Stomach (tissue), 9 donors: Measurements from ENCODE around the gene COL23A1. TPM values are rescaled to one million over a fixed set of nuclear protein-coding genes. Genes with fewer than 3 reads are reported as not detected.

Experiments used
- DNase-seq, 2 donors: peaks; one replicate each; pipeline versions ENCODE4 v3.0.0 to v3.0.0-alpha.2; 2013 to 2019
- H3K27ac ChIP-seq, 5 donors: fragments of 200-600 bp in 4 of 5; sonication (generic) in 4 of 5; one replicate each; pipeline ENCODE4 v1.5.1; 2013 to 2019; ENCODE audit warnings: mild to moderate bottlenecking in 1 of 5, moderate library complexity in 1 of 5
- H3K27me3 ChIP-seq, 3 donors: fragments of 200-600 bp; sonication (generic); one replicate each; pipeline ENCODE4 v1.5.1; 2017 to 2019; ENCODE audit warnings: mixed run types in 1 of 3
- H3K36me3 ChIP-seq, 4 donors: fragments of 200-600 bp; sonication (generic); 1 replicate in 3 of 4; 2 replicates in 1 of 4; pipeline ENCODE4 v1.5.1; 2016 to 2019
- H3K4me1 ChIP-seq, 4 donors: fragments of 200-600 bp; sonication (generic); one replicate each; pipeline ENCODE4 v1.5.1; 2016 to 2019
- H3K4me3 ChIP-seq, 4 donors: fragments of 200-600 bp; sonication (generic) in 3 of 4; one replicate each; pipeline ENCODE4 v1.5.1; 2016 to 2019; ENCODE audit warnings: mild to moderate bottlenecking in 1 of 4
- H3K9me3 ChIP-seq, 4 donors: fragments of 200-600 bp; sonication (generic); one replicate each; pipeline ENCODE4 v1.5.1; 2016 to 2019
- CTCF ChIP-seq, 7 experiments: fragments of 450-650 bp in 4 of 7; fragments of 200-600 bp in 3 of 7; sonication (generic) in 3 of 7; IDR thresholded peaks; one replicate each; pipeline ENCODE4 v1.5.1; 2016 to 2019; ENCODE audit warnings: antibody characterized with exemption in 7 of 7, control low read depth in 2 of 7, mild to moderate bottlenecking in 1 of 7
- EP300 ChIP-seq: sonication (generic); formaldehyde crosslinking; IDR thresholded peaks from one replicate; pipeline ENCODE4 v1.6.1; 2017; ENCODE audit warnings: antibody characterized with exemption
- POLR2A ChIP-seq, 4 donors: fragments of 450-650 bp; IDR thresholded peaks; one replicate each; pipeline ENCODE4 v1.6.1; 2016; ENCODE audit warnings: antibody characterized with exemption in 4 of 4, control low read depth in 2 of 4, mild to moderate bottlenecking in 1 of 4, moderate library complexity in 1 of 4
- POLR2AphosphoS5 ChIP-seq, 3 donors: sonication (generic); formaldehyde crosslinking; IDR thresholded peaks; one replicate each; pipeline ENCODE4 v1.6.1; 2016; ENCODE audit warnings: antibody characterized with exemption in 3 of 3
- WGBS, 5 donors: extraction: QIAGEN DNeasy Blood & Tissue Kit in 3 of 5; methylation state at CpG; one replicate each; pipeline versions ENCODE4 v1.1.5 to v1.1.7; 2013 to 2018; 5-methylcytosine and 5-hydroxymethylcytosine counted together
- intact Hi-C: fragments of 100-400 bp; cut with DNase I; formaldehyde crosslinking; loops from one replicate; pipeline ENCODE4 v1.15.1; 2023; ENCODE audit warnings: low total_unique reads
- polyA plus RNA-seq, 3 donors: library from polyadenylated mRNA; stranded (reverse); fragments of 200-250 nt; gene quantifications; one replicate each; pipeline ENCODE4 v1.2.3, GENCODE V29; 2013
- total RNA-seq, 5 donors: library from RNA; depleted of rRNA; stranded (reverse); fragments of >200 nt; gene quantifications; one replicate each; pipeline versions ENCODE4 v1.1.0 to v1.2.3, GENCODE V29; 2014 to 2016
- donor health status: healthy with polysubstance abuse.
- donor health status: Bipolar disorder and iron deficiency.
- donor health status: healthy.

Gene COL23A1
- total and polyA plus RNA-seq, 8 donors, result under 0.01 to 7.0 (median 1.4) TPM

DNA sequence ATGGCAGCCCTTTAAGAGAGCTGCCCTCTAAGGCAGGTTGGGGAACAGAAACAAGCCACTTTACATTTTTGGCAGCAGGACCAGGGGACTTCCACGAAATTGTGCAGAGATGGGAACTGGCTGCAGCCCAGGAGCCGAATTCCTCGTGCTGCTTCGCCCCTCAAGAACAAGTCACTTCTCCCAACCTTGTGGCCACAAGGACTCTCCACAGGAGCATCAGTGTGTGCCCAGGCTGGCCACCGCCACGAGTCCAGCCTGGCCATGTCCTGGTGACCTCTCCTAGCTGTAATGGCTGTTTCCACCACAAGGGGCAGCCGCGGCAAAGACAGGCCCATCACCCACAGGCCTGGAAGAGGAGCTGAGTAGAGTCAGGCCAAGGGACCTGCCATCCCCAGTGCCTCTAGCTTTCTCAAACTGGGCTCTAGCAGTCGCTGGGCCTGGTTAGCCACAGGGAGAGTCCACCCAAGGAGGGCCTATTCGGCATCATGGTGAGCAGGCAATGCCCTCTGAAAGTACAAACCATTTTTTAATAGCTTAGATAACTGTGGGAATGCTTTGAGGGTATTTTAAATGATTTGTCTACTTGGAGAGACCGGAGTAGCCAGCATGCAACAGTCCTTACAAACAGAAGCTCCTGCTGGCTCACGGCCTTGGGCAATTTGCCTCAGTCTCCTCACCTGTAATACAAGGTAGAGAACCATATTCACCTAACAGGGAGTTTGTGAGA lies 129.0 kb downstream of the COL23A1 start:
- Histone ChIP-seq H3K9me3 (no peaks in the 10 kb centered on the region), H3K27ac (peak overlapping the region in 3 of 5 donors; percentile 7 to 26 (median 13)), H3K4me3 (no peak overlapping the region), H3K36me3 (no peaks in the 10 kb centered on the region), H3K4me1 (peaks cover 0 to 9% (median 2%) of the 10 kb centered on the region in 4 donors), H3K27me3 (no peaks in the 10 kb centered on the region)
- peak; percentile 77 to 86 for DNase-seq
- intact Hi-C loops, result no loop called here
- TF ChIP-seq CTCF (IDR thresholded peaks at IDR 0.05) (peak in 6 of 7 experiments; percentile 38 to 84 (median 75)), POLR2AphosphoS5 (IDR thresholded peaks at IDR 0.05) (no peak)
- 32 to 37% (median 35%) methylated on average over 8 to 12 of the region's 12 CpGs for WGBS, 5 donors

GRCh38 chr5:178460598-178460997 lies 129.6 kb downstream of the COL23A1 start:
- Histone ChIP-seq H3K27me3 (no peaks in the 10 kb centered on the region), H3K9me3 (no peaks in the 10 kb centered on the region), H3K4me1 (peaks cover 0 to 9% (median 2%) of the 10 kb centered on the region in 4 donors), H3K27ac (peak overlapping the region in 3 of 5 donors; percentile 1 to 26 (median 13)), H3K4me3 (no peak overlapping the region), H3K36me3 (no peaks in the 10 kb centered on the region)
- intact Hi-C loops, result no loop called here
- WGBS, 5 donors, result 43 to 55% (median 51%) methylated on average over 5 of the region's 5 CpGs
- TF ChIP-seq CTCF (IDR thresholded peaks at IDR 0.05) (no peak), POLR2A (IDR thresholded peaks at IDR 0.05) (no peak), POLR2AphosphoS5 (IDR thresholded peaks at IDR 0.05) (no peak), EP300 (no peak)
- no peak for DNase-seq

GRCh38 chr5:178460174-178460573 lies 130.0 kb downstream of the COL23A1 start:
- Histone ChIP-seq H3K9me3 (no peaks in the 10 kb centered on the region), H3K4me3 (no peak overlapping the region), H3K36me3 (no peaks in the 10 kb centered on the region), H3K27ac (peak overlapping the region in 2 of 5 donors; percentile 1 to 26), H3K4me1 (peaks cover 0 to 9% (median 2%) of the 10 kb centered on the region in 4 donors), H3K27me3 (no peaks in the 10 kb centered on the region)
- intact Hi-C loops, result no loop called here
- TF ChIP-seq POLR2AphosphoS5 (IDR thresholded peaks at IDR 0.05), result no peak
- TF ChIP-seq EP300, result no peak
- TF ChIP-seq CTCF (IDR thresholded peaks at IDR 0.05), result no peak
- no peak for TF ChIP-seq POLR2A (IDR thresholded peaks at IDR 0.05)
- WGBS, 5 donors, result 83 to 100% (median 94%) methylated on average over 3 of the region's 3 CpGs
- no peak for DNase-seq

GRCh38 chr5:178458140-178458539 lies 132.1 kb downstream of the COL23A1 start:
- no peaks in the 10 kb centered on the region for H3K9me3 ChIP-seq
- H3K4me1 ChIP-seq, result peaks cover 0 to 9% (median 2%) of the 10 kb centered on the region in 4 donors
- H3K4me3 ChIP-seq, result no peak overlapping the region
- intact Hi-C loops, result no loop called here
- no peaks in the 10 kb centered on the region for H3K27me3 ChIP-seq
- no peak overlapping the region for H3K27ac ChIP-seq
- H3K36me3 ChIP-seq, result no peaks in the 10 kb centered on the region
- peak in 1 of 2 donors; percentile 22 for DNase-seq
- no peak for TF ChIP-seq EP300
- no peak for TF ChIP-seq POLR2A (IDR thresholded peaks at IDR 0.05)
- no peak for TF ChIP-seq CTCF (IDR thresholded peaks at IDR 0.05)
- no peak for TF ChIP-seq POLR2AphosphoS5 (IDR thresholded peaks at IDR 0.05)
- WGBS, 5 donors, result 85 to 91% (median 88%) methylated on average over 8 of the region's 8 CpGs
